Stomach (tissue), 9 donors: ENCODE data around the gene C11orf86. TPM values are rescaled to one million over a fixed set of nuclear protein-coding genes. Genes with fewer than 3 reads are reported as not detected.

ENCODE experiments used
- DNase-seq, 2 donors: peaks; one replicate each; pipeline versions ENCODE4 v3.0.0 to v3.0.0-alpha.2; 2013 to 2019
- H3K27ac ChIP-seq, 5 donors: fragments of 200-600 bp in 4 of 5; sonication (generic) in 4 of 5; one replicate each; pipeline ENCODE4 v1.5.1; 2013 to 2019; ENCODE audit warnings: mild to moderate bottlenecking in 1 of 5, moderate library complexity in 1 of 5
- H3K27me3 ChIP-seq, 3 donors: fragments of 200-600 bp; sonication (generic); one replicate each; pipeline ENCODE4 v1.5.1; 2017 to 2019; ENCODE audit warnings: mixed run types in 1 of 3
- H3K36me3 ChIP-seq, 4 donors: fragments of 200-600 bp; sonication (generic); 1 replicate in 3 of 4; 2 replicates in 1 of 4; pipeline ENCODE4 v1.5.1; 2016 to 2019
- H3K4me1 ChIP-seq, 4 donors: fragments of 200-600 bp; sonication (generic); one replicate each; pipeline ENCODE4 v1.5.1; 2016 to 2019
- H3K4me3 ChIP-seq, 4 donors: fragments of 200-600 bp; sonication (generic) in 3 of 4; one replicate each; pipeline ENCODE4 v1.5.1; 2016 to 2019; ENCODE audit warnings: mild to moderate bottlenecking in 1 of 4
- H3K9me3 ChIP-seq, 4 donors: fragments of 200-600 bp; sonication (generic); one replicate each; pipeline ENCODE4 v1.5.1; 2016 to 2019
- EP300 ChIP-seq: sonication (generic); formaldehyde crosslinking; IDR thresholded peaks from one replicate; pipeline ENCODE4 v1.6.1; 2017; ENCODE audit warnings: antibody characterized with exemption
- POLR2A ChIP-seq, 4 donors: fragments of 450-650 bp; IDR thresholded peaks; one replicate each; pipeline ENCODE4 v1.6.1; 2016; ENCODE audit warnings: antibody characterized with exemption in 4 of 4, control low read depth in 2 of 4, mild to moderate bottlenecking in 1 of 4, moderate library complexity in 1 of 4
- POLR2AphosphoS5 ChIP-seq, 3 donors: sonication (generic); formaldehyde crosslinking; IDR thresholded peaks; one replicate each; pipeline ENCODE4 v1.6.1; 2016; ENCODE audit warnings: antibody characterized with exemption in 3 of 3
- WGBS, 5 donors: extraction: QIAGEN DNeasy Blood & Tissue Kit in 3 of 5; methylation state at CpG; one replicate each; pipeline versions ENCODE4 v1.1.5 to v1.1.7; 2013 to 2018; 5-methylcytosine and 5-hydroxymethylcytosine counted together
- intact Hi-C: fragments of 100-400 bp; cut with DNase I; formaldehyde crosslinking; loops from one replicate; pipeline ENCODE4 v1.15.1; 2023; ENCODE audit warnings: low total_unique reads
- polyA plus RNA-seq, 3 donors: library from polyadenylated mRNA; stranded (reverse); fragments of 200-250 nt; gene quantifications; one replicate each; pipeline ENCODE4 v1.2.3, GENCODE V29; 2013
- total RNA-seq, 5 donors: library from RNA; depleted of rRNA; stranded (reverse); fragments of >200 nt; gene quantifications; one replicate each; pipeline versions ENCODE4 v1.1.0 to v1.2.3, GENCODE V29; 2014 to 2016
- TF ChIP-seq, protein P1 (sequence below), 7 experiments: fragments of 450-650 bp in 4 of 7; fragments of 200-600 bp in 3 of 7; sonication (generic) in 3 of 7; IDR thresholded peaks; one replicate each; pipeline ENCODE4 v1.5.1; 2016 to 2019; ENCODE audit warnings: antibody characterized with exemption in 7 of 7, control low read depth in 2 of 7, mild to moderate bottlenecking in 1 of 7
- donor health status: healthy with polysubstance abuse.
- donor health status: Bipolar disorder and iron deficiency.
- donor health status: healthy.

Gene C11orf86
- total and polyA plus RNA-seq, 8 donors: 0.37 to 2.9 (median 1.1) TPM; not detected in 5

DNA sequence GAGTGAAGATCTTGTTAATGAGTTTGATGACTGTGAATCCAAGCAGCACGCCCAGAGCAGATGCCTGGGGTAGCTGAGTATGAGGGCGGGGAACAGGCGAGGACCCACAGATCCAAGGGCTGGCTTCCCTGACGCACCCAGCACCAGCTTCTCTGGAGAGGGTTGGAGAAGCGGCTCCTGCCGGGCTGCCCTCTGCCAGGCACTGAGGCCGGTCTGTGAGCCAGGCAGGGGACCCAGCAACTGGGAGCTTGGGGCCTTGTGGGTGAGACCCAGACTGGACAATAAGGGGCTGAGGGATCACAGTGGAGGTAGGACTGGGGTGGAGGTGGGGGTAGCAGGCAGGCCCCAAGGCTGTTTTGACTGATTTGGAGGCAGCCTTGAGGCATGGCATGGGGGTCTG is 39.2 kb downstream of the C11orf86 start:
- Histone ChIP-seq H3K4me1 (peaks cover 0 to 6% (median 0%) of the 10 kb centered on the region in 4 donors), H3K4me3 (no peak overlapping the region), H3K9me3 (no peaks in the 10 kb centered on the region), H3K27ac (no peak overlapping the region), H3K36me3 (no peaks in the 10 kb centered on the region), H3K27me3 (no peaks in the 10 kb centered on the region)
- DNase-seq: no peak
- WGBS, 5 donors: 91 to 98% (median 95%) methylated on average over 5 to 7 of the region's 7 CpGs
- intact Hi-C loops: no loop called here
- TF ChIP-seq, protein P1, sequence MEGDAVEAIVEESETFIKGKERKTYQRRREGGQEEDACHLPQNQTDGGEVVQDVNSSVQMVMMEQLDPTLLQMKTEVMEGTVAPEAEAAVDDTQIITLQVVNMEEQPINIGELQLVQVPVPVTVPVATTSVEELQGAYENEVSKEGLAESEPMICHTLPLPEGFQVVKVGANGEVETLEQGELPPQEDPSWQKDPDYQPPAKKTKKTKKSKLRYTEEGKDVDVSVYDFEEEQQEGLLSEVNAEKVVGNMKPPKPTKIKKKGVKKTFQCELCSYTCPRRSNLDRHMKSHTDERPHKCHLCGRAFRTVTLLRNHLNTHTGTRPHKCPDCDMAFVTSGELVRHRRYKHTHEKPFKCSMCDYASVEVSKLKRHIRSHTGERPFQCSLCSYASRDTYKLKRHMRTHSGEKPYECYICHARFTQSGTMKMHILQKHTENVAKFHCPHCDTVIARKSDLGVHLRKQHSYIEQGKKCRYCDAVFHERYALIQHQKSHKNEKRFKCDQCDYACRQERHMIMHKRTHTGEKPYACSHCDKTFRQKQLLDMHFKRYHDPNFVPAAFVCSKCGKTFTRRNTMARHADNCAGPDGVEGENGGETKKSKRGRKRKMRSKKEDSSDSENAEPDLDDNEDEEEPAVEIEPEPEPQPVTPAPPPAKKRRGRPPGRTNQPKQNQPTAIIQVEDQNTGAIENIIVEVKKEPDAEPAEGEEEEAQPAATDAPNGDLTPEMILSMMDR (IDR thresholded peaks at IDR 0.05): no peak
- TF ChIP-seq EP300 (no peak), POLR2A (IDR thresholded peaks at IDR 0.05) (no peak), POLR2AphosphoS5 (IDR thresholded peaks at IDR 0.05) (no peak)

DNA sequence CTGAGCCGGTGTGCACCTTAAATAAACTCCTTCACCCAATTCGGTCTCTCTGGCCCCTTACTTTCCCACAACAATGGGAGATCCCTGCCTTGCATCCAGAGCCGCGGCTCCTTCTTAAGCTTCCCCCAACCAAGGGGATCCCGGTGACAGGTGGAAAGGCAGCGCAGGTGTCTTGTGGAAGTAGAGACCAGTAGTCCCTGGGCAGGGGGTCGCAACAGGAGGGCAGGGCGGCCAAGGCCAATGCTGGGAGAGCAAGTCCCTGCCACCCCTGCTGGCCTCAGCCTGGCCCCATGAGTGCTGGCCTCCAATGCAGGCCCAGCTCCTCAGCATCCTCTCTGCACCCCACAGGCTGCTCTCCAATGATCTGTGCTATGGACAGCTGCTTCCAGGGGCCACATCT is 39.9 kb downstream of the C11orf86 start:
- WGBS, 5 donors: 89 to 92% (median 91%) methylated on average over 7 to 8 of the region's 8 CpGs
- intact Hi-C loops: no loop called here
- DNase-seq: no peak
- Histone ChIP-seq H3K27ac (no peak overlapping the region), H3K4me3 (no peak overlapping the region), H3K36me3 (no peaks in the 10 kb centered on the region), H3K4me1 (peaks cover 0 to 6% (median 0%) of the 10 kb centered on the region in 4 donors), H3K27me3 (no peaks in the 10 kb centered on the region), H3K9me3 (no peaks in the 10 kb centered on the region)
- TF ChIP-seq, protein P1 (IDR thresholded peaks at IDR 0.05): no peak
- TF ChIP-seq POLR2AphosphoS5 (IDR thresholded peaks at IDR 0.05) (no peak), POLR2A (IDR thresholded peaks at IDR 0.05) (no peak)

DNA sequence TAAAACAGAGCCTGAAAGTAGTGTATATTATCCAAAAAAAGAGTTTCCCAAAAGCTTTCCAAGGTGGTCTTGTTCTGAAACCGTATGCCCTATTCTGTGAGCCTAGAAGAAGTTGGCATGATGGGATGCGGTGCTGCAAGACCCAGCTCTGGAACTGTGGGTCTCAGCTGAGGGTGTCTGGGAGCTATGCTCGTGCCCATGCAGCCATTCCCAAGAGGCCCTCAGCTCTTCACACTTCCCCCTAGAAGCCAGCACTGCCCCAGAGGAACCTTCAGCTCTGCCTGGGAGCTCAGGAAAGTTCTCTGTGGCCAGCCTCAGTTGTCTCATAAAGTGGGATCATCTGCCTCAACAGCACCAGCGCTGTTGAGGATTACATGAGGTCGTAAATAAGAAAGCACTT is 41.4 kb downstream of the C11orf86 start:
- WGBS, 5 donors: 83 to 90% (median 86%) methylated on average over 3 to 5 of the region's 5 CpGs
- no peak overlapping the region for H3K27ac ChIP-seq
- DNase-seq: no peak
- H3K27me3 ChIP-seq: no peaks in the 10 kb centered on the region
- no peaks in the 10 kb centered on the region for H3K36me3 ChIP-seq
- H3K9me3 ChIP-seq: no peaks in the 10 kb centered on the region
- intact Hi-C loops: no loop called here
- TF ChIP-seq POLR2AphosphoS5 (IDR thresholded peaks at IDR 0.05): no peak
- no peak for TF ChIP-seq POLR2A (IDR thresholded peaks at IDR 0.05)
- TF ChIP-seq EP300: no peak
- TF ChIP-seq, protein P1 (IDR thresholded peaks at IDR 0.05): no peak
- no peak overlapping the region for H3K4me3 ChIP-seq
- no peaks in the 10 kb centered on the region for H3K4me1 ChIP-seq

- H3K4me1 ChIP-seq: peaks cover 17 to 32% (median 21%) of the 10 kb centered on the region in 4 donors
- no peaks in the 10 kb centered on the region for H3K36me3 ChIP-seq
- DNase-seq: no peak
- intact Hi-C loops: no loop called here
- H3K27ac ChIP-seq: no peak overlapping the region
- TF ChIP-seq POLR2AphosphoS5 (IDR thresholded peaks at IDR 0.05) (no peak), EP300 (no peak), POLR2A (IDR thresholded peaks at IDR 0.05) (no peak)
- TF ChIP-seq, protein P1 (IDR thresholded peaks at IDR 0.05): no peak
- peaks cover 0 to 39% (median 25%) of the 10 kb centered on the region in 3 donors for H3K27me3 ChIP-seq
- H3K9me3 ChIP-seq: no peaks in the 10 kb centered on the region
- no peak overlapping the region for H3K4me3 ChIP-seq
- 74 to 92% (median 88%) methylated on average over 6 of the region's 6 CpGs for WGBS, 5 donors
Observed at GRCh38 chr11:67020949-67021348, 45.8 kb downstream of the C11orf86 start.
